Stimulated activated CD8-positive, alpha-beta memory T cell treated with anti-CD3 and anti-CD28 coated beads, Interleukin-2, amount 100 ng/mL, for 1 hour (primary cell): ENCODE measurements around the gene LAMP1.
"Not testable (repeated sequence)": the region's sequence is repeated elsewhere in the genome, so short reads cannot be mapped to it uniquely, and the experiment has no call there.

Experiments
- DNase-seq, 2 donors: peaks; one replicate each; pipeline ENCODE4 v3.0.0-alpha.2; 2020; ENCODE audit warnings: low read depth in 2 of 2

LAMP1 gene

GRCh38 chr13:113355621-113356020 lies 58.6 kb downstream of the LAMP1 start:
- no peak for DNase-seq

GRCh38 chr13:113356596-113356995 lies 59.6 kb downstream of the LAMP1 start:
- DNase-seq = no peak

GRCh38 chr13:113357529-113357928 lies 60.5 kb downstream of the LAMP1 start:
- no peak for DNase-seq

- DNase-seq = no peak
Measured at GRCh38 chr13:113358653-113359190, 61.7 kb downstream of the LAMP1 start.

- no peak for DNase-seq
Measured at GRCh38 chr13:113359571-113359970, 62.5 kb downstream of the LAMP1 start.

GRCh38 chr13:113360446-113360845 lies 63.4 kb downstream of the LAMP1 start:
- no peak for DNase-seq

DNA sequence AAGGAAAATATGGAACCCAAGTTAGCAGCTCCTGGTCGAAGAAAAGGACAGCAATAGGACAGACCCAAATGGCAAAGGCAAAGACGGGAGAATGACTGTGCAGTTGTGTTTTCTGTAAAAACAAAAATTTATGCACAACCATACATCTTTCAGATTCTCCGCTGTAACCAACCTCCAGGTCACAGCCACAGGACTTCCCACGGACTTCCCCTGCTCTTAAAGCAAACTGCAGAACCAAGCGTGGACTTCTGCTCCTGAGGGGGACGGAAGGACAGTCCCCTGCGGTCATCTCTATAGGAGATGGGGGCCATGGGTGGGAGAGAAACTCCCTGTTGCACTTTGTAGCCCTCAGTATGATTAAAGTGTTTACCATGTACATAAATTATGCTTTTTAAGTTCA lies 64.4 kb downstream of the LAMP1 start:
- DNase-seq = no peak

DNA sequence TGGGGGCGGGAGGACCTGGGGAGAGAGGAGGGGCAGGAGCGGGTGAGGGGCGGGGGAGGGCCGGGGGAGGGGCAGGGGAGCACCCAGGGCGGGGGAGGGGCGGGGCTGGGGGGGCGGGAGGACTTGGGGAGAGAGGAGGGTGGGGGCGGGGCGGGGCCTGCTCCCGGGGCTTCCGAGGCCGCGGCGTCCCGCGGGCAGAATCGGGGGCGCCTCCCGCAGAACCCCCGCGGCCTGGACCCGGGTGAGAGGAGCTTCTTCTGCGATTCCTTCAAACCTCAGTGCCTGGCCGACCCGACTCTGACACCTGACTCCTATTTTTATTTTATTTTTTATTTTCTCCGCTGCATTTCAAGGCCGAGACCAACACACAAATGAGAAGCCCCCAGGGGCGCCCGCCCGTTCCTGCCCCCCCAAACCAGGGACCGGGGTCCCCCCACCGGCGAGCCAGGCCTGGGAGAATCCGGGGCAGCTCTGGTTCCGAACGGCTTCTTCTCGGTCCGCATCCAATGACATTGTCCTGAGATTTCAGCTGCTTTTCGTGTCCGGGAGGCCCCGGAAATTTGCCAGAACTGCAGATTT lies 67.4 kb downstream of the LAMP1 start:
- no peak for DNase-seq

DNA sequence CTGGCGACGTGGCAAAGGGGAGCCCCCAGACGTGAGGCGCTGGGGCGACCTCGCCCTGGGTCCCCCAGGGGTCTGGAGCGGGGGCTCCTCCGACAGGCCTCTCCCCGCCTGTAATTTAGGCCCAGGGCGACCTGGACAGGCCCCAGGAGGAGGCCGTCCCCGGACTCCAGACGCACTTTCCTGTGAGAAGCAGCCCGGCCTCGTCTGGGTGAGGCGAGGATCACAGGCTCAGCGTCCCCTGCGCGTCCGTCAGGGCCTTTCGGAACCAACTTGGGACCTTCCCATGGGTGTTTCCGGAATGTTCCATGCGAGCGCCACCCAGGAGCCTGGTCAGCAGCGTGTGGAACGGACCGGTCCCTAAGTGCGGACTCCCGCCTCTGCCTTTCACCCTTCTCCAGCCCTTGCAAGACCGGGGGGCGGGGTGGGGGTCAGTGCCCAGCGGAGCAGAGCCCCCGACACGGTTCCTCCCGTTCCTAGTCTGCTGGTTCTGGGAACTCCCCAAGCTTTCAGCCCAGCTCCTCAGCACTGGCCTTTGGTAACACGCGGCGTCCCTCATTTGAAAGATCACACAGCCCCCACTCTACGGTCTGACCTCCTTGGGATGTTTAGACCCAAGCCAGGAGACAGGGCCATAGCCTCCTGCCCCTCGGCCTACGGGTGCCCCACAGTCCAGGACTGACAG lies 68.0 kb downstream of the LAMP1 start:
- DNase-seq = no peak

DNA sequence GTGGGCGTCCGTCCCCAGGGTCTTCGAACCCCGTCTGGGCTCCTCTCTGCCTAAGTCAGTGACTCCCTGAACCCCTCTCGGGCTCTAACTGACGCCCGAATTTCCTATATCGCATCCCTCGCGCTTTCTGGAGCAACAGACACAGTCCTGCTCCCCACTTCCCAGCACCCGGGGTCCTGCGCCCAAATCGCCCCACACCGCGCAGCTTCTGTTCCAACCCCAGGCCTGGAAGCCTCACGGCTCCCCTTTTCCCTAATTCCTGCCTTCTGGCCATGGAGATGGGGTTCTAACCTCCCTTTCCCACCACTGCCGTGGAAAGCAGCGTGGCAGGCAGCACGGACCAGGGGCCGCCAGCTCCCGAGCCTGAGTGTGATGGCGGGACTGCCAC lies 68.5 kb downstream of the LAMP1 start:
- DNase-seq = no peak

GRCh38 chr13:113365971-113366588 lies 69.0 kb downstream of the LAMP1 start:
- DNase-seq = no peak

DNA sequence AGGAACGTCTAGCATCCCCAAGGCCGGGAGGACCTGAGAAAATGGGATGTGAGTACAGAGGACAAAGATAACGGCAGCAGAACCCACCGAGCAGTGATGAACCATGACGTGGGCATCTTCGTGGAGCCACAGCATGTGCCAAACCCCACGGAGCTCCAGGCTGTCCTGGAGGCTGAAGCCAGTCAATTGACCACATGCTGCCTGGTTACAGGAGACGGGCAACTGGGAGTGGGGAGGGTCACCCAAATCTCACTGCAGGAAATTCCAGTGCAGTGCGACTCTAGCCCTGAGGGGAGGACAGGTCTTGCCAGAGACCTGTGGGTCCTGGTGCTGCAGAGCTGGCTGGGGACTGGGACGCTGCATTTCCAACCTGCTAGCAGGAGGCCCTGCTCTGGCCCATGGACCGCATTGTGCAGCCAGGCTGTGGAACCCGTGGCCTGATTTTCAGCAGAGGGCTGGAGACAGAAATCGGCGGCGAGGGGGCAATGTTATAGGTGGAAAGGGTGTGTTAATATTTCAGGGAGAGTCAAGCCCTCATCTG lies 70.1 kb downstream of the LAMP1 start:
- DNase-seq = no peak

GRCh38 chr13:113367771-113368170 lies 70.7 kb downstream of the LAMP1 start:
- DNase-seq = no peak

GRCh38 chr13:113368353-113368752 lies 71.3 kb downstream of the LAMP1 start:
- DNase-seq = not testable (repeated sequence)

GRCh38 chr13:113369189-113369588 lies 72.2 kb downstream of the LAMP1 start:
- DNase-seq = no peak

DNA sequence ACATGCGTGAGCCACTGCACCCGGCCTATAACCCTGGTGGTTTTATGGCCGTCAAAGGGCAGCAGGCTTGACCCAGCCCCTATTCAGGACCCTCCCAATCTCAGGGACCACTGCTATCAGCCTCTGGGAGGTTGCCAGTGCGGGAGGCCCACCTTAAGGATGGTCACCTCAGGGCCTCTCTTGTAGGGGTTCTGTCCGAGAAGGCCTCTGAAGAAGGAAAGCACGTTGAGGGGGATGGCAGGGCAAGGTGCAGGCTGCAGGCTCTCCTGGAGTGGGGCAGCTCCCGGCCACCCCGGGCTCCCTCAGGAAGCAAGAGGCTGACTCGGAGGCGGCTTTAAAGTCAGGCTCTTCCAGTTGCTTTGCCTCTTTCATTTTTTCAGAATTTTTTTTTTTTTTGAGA lies 72.8 kb downstream of the LAMP1 start:
- DNase-seq = no peak

DNA sequence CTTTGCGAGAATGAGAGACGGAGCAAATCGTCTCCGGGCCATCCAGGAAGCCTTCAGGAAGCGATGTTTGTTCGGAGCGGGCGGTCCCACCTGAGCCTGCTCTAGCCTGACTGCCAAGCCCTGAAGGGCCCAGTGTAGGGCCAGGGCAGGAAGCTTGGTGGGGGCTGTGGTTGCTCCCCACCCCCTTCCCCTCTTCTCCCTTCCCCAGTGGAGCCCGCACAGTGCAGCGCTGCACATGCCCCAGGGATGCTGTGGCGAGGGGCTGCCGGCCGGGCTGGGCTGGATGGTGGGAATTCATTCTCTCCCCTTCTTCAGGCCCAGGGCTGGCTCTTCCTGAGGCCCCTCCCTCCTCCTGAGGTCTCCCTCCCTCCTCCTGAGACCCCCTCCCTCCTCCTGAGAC lies 74.0 kb downstream of the LAMP1 start:
- DNase-seq = no peak

DNA sequence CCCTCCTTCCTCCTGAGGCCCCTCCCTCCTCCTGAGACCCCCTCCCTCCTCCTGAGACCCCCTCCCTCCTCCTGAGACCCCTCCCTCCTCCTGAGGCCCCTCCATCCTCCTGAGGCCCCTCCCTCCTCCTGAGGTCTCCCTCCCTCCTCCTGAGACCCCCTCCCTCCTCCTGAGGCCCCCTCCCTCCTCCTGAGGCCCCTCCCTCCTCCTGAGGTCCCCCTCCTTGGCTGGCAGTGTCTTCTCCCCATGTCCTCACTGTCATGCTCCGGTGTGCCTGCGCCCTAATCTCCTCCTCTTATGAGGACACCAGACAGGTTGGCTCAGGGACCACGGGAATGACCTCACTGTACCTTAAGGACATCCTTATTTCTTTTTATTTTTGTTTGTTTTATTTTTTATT lies 74.7 kb downstream of the LAMP1 start:
- not testable (repeated sequence) for DNase-seq
